Testis (tissue), 3 donors: Measurements from ENCODE around the gene OLFM4. TPM values are rescaled to one million over a fixed set of nuclear protein-coding genes. Genes with fewer than 3 reads are reported as not detected.

ENCODE experiments used
- DNase-seq: peaks from one replicate; pipeline ENCODE4 v3.0.0-alpha.2; 2019
- H3K27ac ChIP-seq, 2 donors: fragments of 200-600 bp; sonication (generic); one replicate each; pipeline ENCODE4 v1.5.1; 2019
- H3K27me3 ChIP-seq: fragments of 200-600 bp; sonication (generic); one replicate; pipeline ENCODE4 v1.5.1; 2019
- H3K36me3 ChIP-seq: fragments of 200-600 bp; sonication (generic); one replicate; pipeline ENCODE4 v1.5.1; 2017; ENCODE audit warnings: low read depth; ENCODE audit errors: missing control alignments
- H3K4me1 ChIP-seq: fragments of 200-600 bp; sonication (generic); one replicate; pipeline ENCODE4 v1.5.1; 2019
- H3K4me3 ChIP-seq, 2 donors: fragments of 200-600 bp; sonication (generic); one replicate each; pipeline ENCODE4 v1.5.1; 2017 to 2019
- H3K9me3 ChIP-seq: fragments of 200-600 bp; sonication (generic); one replicate; pipeline ENCODE4 v1.5.1; 2017
- CTCF ChIP-seq, 3 experiments: fragments of 450-650 bp in 2 of 3; fragments of 200-600 bp in 1 of 3; sonication (generic) in 1 of 3; IDR thresholded peaks; one replicate each; pipeline ENCODE4 v1.5.1; 2016 to 2019; ENCODE audit warnings: antibody characterized with exemption in 3 of 3, mild to moderate bottlenecking in 2 of 3, moderate library complexity in 1 of 3
- POLR2A ChIP-seq: fragments of 450-650 bp; IDR thresholded peaks from one replicate; pipeline ENCODE4 v1.6.1; 2017; ENCODE audit warnings: antibody characterized with exemption, mild to moderate bottlenecking, moderate library complexity
- WGBS, 2 donors: methylation state at CpG; one replicate each; pipeline ENCODE4 v1.1.5; 2018; 5-methylcytosine and 5-hydroxymethylcytosine counted together
- intact Hi-C: fragments of 100-400 bp; cut with DNase I; formaldehyde crosslinking; loops from one replicate; pipeline ENCODE4 v1.15.1; 2023; ENCODE audit warnings: low total_unique reads
- polyA plus RNA-seq: library from polyadenylated mRNA; stranded (reverse); fragments of 350-450 nt; fragmentation: Illumina TruSeq; extraction: RNeasy Lipid Tissue Mini Kit (QIAGEN cat#74804); gene quantifications from one replicate; pipeline ENCODE4 v1.2.3, GENCODE V29; 2014; ENCODE audit warnings: low read depth, low replicate concordance; ENCODE audit not compliant: insufficient read depth
- total RNA-seq, 2 donors: library from RNA; depleted of rRNA; stranded (reverse); fragments of >200 nt; gene quantifications; one replicate each; pipeline ENCODE4 v1.2.3, GENCODE V29; 2016

The OLFM4 gene
- total and polyA plus RNA-seq, 3 donors from 2014 or later = 0.08 to 4.8 (median 0.19) TPM

GRCh38 chr13:53020764-53021335 lies 7.8 kb upstream of the OLFM4 start:
- TF ChIP-seq POLR2A = no peak
- no peaks in the 10 kb centered on the region for H3K4me1 ChIP-seq
- no peaks in the 10 kb centered on the region for H3K9me3 ChIP-seq
- DNase-seq = no peak
- H3K27ac ChIP-seq = no peak overlapping the region
- H3K27me3 ChIP-seq = no peaks in the 10 kb centered on the region
- WGBS, 2 donors = 92 to 95% methylated on average over 5 of the region's 5 CpGs
- intact Hi-C loops = no loop called here
- H3K4me3 ChIP-seq = no peak overlapping the region
- H3K36me3 ChIP-seq = no peaks in the 10 kb centered on the region

- intact Hi-C loops = no loop called here
- Histone ChIP-seq H3K4me3 (no peak overlapping the region), H3K27me3 (no peaks in the 10 kb centered on the region), H3K36me3 (no peaks in the 10 kb centered on the region), H3K9me3 (no peaks in the 10 kb centered on the region), H3K4me1 (no peaks in the 10 kb centered on the region), H3K27ac (no peak overlapping the region)
- DNase-seq = no peak
- 69 to 71% methylated on average over 2 of the region's 2 CpGs for WGBS, 2 donors
- no peak for TF ChIP-seq POLR2A
- TF ChIP-seq CTCF (IDR thresholded peaks at IDR 0.05) = no peak
Measured at GRCh38 chr13:53023246-53023645, 5.4 kb upstream of the OLFM4 start.

GRCh38 chr13:53028063-53028462 lies 550 bp upstream of the OLFM4 start:
- Histone ChIP-seq H3K9me3 (no peaks in the 10 kb centered on the region), H3K27ac (no peak overlapping the region), H3K36me3 (no peaks in the 10 kb centered on the region), H3K27me3 (no peaks in the 10 kb centered on the region), H3K4me3 (no peak overlapping the region), H3K4me1 (no peaks in the 10 kb centered on the region)
- no peak for DNase-seq
- intact Hi-C loops = no loop called here
- no peak for TF ChIP-seq POLR2A
- TF ChIP-seq CTCF (IDR thresholded peaks at IDR 0.05) = no peak
- WGBS, 2 donors = 91 to 92% methylated on average over 5 of the region's 5 CpGs

GRCh38 chr13:53032849-53033248 lies 4.2 kb downstream of the OLFM4 start:
- no peak for DNase-seq
- intact Hi-C loops = no loop called here
- no peaks in the 10 kb centered on the region for H3K36me3 ChIP-seq
- H3K27me3 ChIP-seq = no peaks in the 10 kb centered on the region
- no peaks in the 10 kb centered on the region for H3K4me1 ChIP-seq
- TF ChIP-seq CTCF (IDR thresholded peaks at IDR 0.05) = no peak
- no peak for TF ChIP-seq POLR2A
- H3K9me3 ChIP-seq = no peaks in the 10 kb centered on the region
- WGBS, 2 donors = 50 to 98% methylated on average over 1 of the region's 1 CpG
- no peak overlapping the region for H3K4me3 ChIP-seq
- no peak overlapping the region for H3K27ac ChIP-seq

GRCh38 chr13:53038993-53039392 lies 10.4 kb downstream of the OLFM4 start:
- Histone ChIP-seq H3K4me1 (no peaks in the 10 kb centered on the region), H3K4me3 (no peak overlapping the region), H3K36me3 (no peaks in the 10 kb centered on the region), H3K9me3 (no peaks in the 10 kb centered on the region), H3K27ac (no peak overlapping the region), H3K27me3 (no peaks in the 10 kb centered on the region)
- no peak for TF ChIP-seq CTCF (IDR thresholded peaks at IDR 0.05)
- no peak for TF ChIP-seq POLR2A
- DNase-seq = no peak
- 94 to 100% methylated on average over 1 of the region's 1 CpG for WGBS, 2 donors
- intact Hi-C loops = no loop called here
